GM12878 (cell line): Measurements from ENCODE around the gene VWA8. TPM values are rescaled to one million over a fixed set of nuclear protein-coding genes. Genes with fewer than 3 reads are reported as not detected.

Experiments used
- ATAC-seq: fragments of 200-7000 bp; cut with Tn5 transposase; 3 replicates; pipeline ENCODE4 v1.9.1; 2020; ENCODE audit warnings: mild to moderate bottlenecking, moderate library complexity
- BruUV-seq: library from RNA; stranded (reverse); fragments of 400-500 nt; replicated peaks from 2 replicates; lab custom pipeline; 2021; lab: Mats Ljungman, UMichigan
- CTCF ChIA-PET: fragments of 300-600 bp; sonication (Branson Sonifier 250); formaldehyde crosslinking; extraction: SDS; loops from one replicate; lab custom pipeline; 2021; ENCODE audit warnings: inconsistent platforms; lab: Yijun Ruan, JAX
- POLR2A ChIA-PET: fragments of 350-600 bp; formaldehyde crosslinking; extraction: SDS; loops from one replicate; lab custom pipeline; 2021; ENCODE audit warnings: inconsistent platforms; lab: Charles Lee
- RAD21 ChIA-PET: fragments of 300-600 bp; sonication (Branson Sonifier 250); formaldehyde crosslinking; loops from one replicate; lab custom pipeline; 2023; ENCODE audit warnings: antibody characterized with exemption; ENCODE audit not compliant: unreplicated experiment; lab: Charles Lee
- SMC1A ChIA-PET: fragments of 300-600 bp; sonication (Branson Sonifier 250); formaldehyde crosslinking; loops from one replicate; lab custom pipeline; 2023; ENCODE audit not compliant: unreplicated experiment, uncharacterized antibody; lab: Charles Lee
- DNase-seq: peaks from one replicate; pipeline ENCODE4 v3.0.0-alpha.2; 2011; ENCODE audit warnings: low read depth, low spot score
- FAIRE-seq: peaks from 3 replicates; lab custom pipeline; 2011; peaks lifted over from hg19 to GRCh38; lab: Jason Lieb, UNC
- H2AFZ ChIP-seq: 2 replicates; pipeline ENCODE4 v1.6.0; 2011; ENCODE audit warnings: low read depth, low read length, control low read depth; ENCODE audit not compliant: control insufficient read depth
- H3K27ac ChIP-seq: 2 replicates; pipeline ENCODE4 v1.5.1; 2011; ENCODE audit warnings: control low read depth; ENCODE audit not compliant: control insufficient read depth, insufficient read depth
- H3K27me3 ChIP-seq, 2 experiments: replicated peaks in 1 of 2; 2 replicates each; pipeline versions ENCODE4 v1.6.0 to v1.6.1; 2011; ENCODE audit warnings: low read length in 1 of 2; ENCODE audit not compliant: control insufficient read depth in 2 of 2, insufficient read depth in 2 of 2
- H3K36me3 ChIP-seq, 2 experiments: 2 replicates each; pipeline ENCODE4 v1.5.1; 2011; ENCODE audit warnings: low read length in 1 of 2; ENCODE audit not compliant: control insufficient read depth in 2 of 2, insufficient read depth in 2 of 2
- H3K4me1 ChIP-seq: 2 replicates; pipeline ENCODE4 v1.6.1; 2011; ENCODE audit warnings: mild to moderate bottlenecking, low read length, moderate library complexity, mixed read lengths; ENCODE audit not compliant: control insufficient read depth, insufficient read depth
- H3K4me2 ChIP-seq: 2 replicates; pipeline ENCODE4 v1.6.0; 2011; ENCODE audit warnings: control low read depth; ENCODE audit not compliant: control insufficient read depth, insufficient read depth
- H3K4me3 ChIP-seq: fragments of 200-600 bp; sonication (generic); 2 replicates; pipeline ENCODE4 v1.5.1; 2016
- H3K79me2 ChIP-seq: 2 replicates; pipeline ENCODE4 v1.6.0; 2011; ENCODE audit warnings: low read length; ENCODE audit not compliant: control insufficient read depth, insufficient read depth
- H3K9ac ChIP-seq: 2 replicates; pipeline ENCODE4 v1.8.0; 2011; ENCODE audit warnings: low read length, control low read depth, mixed read lengths; ENCODE audit not compliant: control insufficient read depth, insufficient read depth
- H3K9me3 ChIP-seq: replicated peaks from 3 replicates; pipeline ENCODE4 v1.5.1; 2011; ENCODE audit warnings: mild to moderate bottlenecking, low read length; ENCODE audit not compliant: control insufficient read depth, insufficient read depth
- H4K20me1 ChIP-seq: 2 replicates; pipeline ENCODE4 v1.6.0; 2011; ENCODE audit not compliant: control insufficient read depth, insufficient read depth
- ATF7 ChIP-seq: fragments of 450-650 bp; IDR thresholded peaks from 2 replicates; pipeline ENCODE4 v1.6.1; 2016; ENCODE audit warnings: low read depth, mild to moderate bottlenecking
- BCLAF1 ChIP-seq: fragments of 450-650 bp; IDR thresholded peaks from 2 replicates; pipeline ENCODE4 v1.6.1; 2017; ENCODE audit warnings: antibody characterized with exemption, mild to moderate bottlenecking, moderate library complexity
- ETV6 ChIP-seq, 2 experiments: fragments of 450-650 bp in 1 of 2; IDR thresholded peaks in 1 of 2; conservative IDR thresholded peaks in 1 of 2; 2 replicates each; pipeline ENCODE4 v1.6.1; 2014; ENCODE audit warnings: antibody characterized with exemption in 1 of 2, borderline replicate concordance in 1 of 2, low read depth in 1 of 2, mild to moderate bottlenecking in 1 of 2, moderate library complexity in 1 of 2
- EZH2 ChIP-seq: IDR thresholded peaks from 2 replicates; pipeline ENCODE4 v1.6.1; 2012; ENCODE audit warnings: low read depth, mild to moderate bottlenecking, control low read depth, inconsistent platforms, low read length, borderline replicate concordance; ENCODE audit not compliant: control insufficient read depth
- HCFC1 ChIP-seq: fragments of 150-350 bp; IDR thresholded peaks from 2 replicates; pipeline ENCODE4 v1.6.1; 2014; ENCODE audit warnings: low read length
- LARP7 ChIP-seq: fragments of 450-650 bp; IDR thresholded peaks from 2 replicates; pipeline ENCODE4 v1.6.1; 2017; ENCODE audit warnings: mild to moderate bottlenecking
- MAX ChIP-seq: IDR thresholded peaks from 2 replicates; pipeline ENCODE4 v1.6.1; 2012; ENCODE audit warnings: low read depth, low read length, improper control_type of control experiment
- POLR2AphosphoS5 ChIP-seq: IDR thresholded peaks from 2 replicates; pipeline ENCODE4 v1.6.1; 2011; ENCODE audit warnings: mild to moderate bottlenecking, low read length, inconsistent platforms
- STAT1 ChIP-seq: fragments of 450-650 bp; conservative IDR thresholded peaks from 2 replicates; pipeline ENCODE4 v1.6.1; 2014; ENCODE audit warnings: antibody characterized with exemption, mild to moderate bottlenecking
- STAT3 ChIP-seq: IDR thresholded peaks from 2 replicates; pipeline ENCODE4 v1.6.1; 2011; ENCODE audit warnings: low read depth, low read length, improper control_type of control experiment
- TARDBP ChIP-seq: IDR thresholded peaks from 2 replicates; pipeline ENCODE4 v1.6.1; 2016; ENCODE audit warnings: borderline replicate concordance
- TCF12 ChIP-seq: IDR thresholded peaks from 2 replicates; pipeline ENCODE4 v1.6.1; 2011; ENCODE audit warnings: low read depth, mild to moderate bottlenecking, low read length
- ZNF207 ChIP-seq: fragments of 450-650 bp; IDR thresholded peaks from 2 replicates; pipeline ENCODE4 v1.6.1; 2014; ENCODE audit warnings: antibody characterized with exemption, mild to moderate bottlenecking, borderline replicate concordance
- ZNF24 ChIP-seq: fragments of 450-650 bp; IDR thresholded peaks from 2 replicates; pipeline ENCODE4 v1.6.1; 2017; ENCODE audit warnings: antibody characterized with exemption, mild to moderate bottlenecking
- WGBS: methylation state at CpG from one replicate; pipeline ENCODE4 v1.1.6; 2016; ENCODE audit warnings: low lambda C conversion rate; ENCODE audit not compliant: insufficient replicate concordance, insufficient coverage; ENCODE audit errors: missing lambda C conversion rate; 5-methylcytosine and 5-hydroxymethylcytosine counted together
- in situ Hi-C: fragments of 300-500 bp; cut with MboI; formaldehyde crosslinking; loops from 9 replicates; pipeline ENCODE4 v1.14.3; 2018; ENCODE audit warnings: mixed read lengths
- intact Hi-C: fragments of 100-400 bp; cut with micrococcal nuclease; formaldehyde crosslinking; loops from one replicate; pipeline ENCODE4 v1.14.2; 2022; ENCODE audit not compliant: unreplicated experiment
- polyA plus RNA-seq, 11 experiments: library from polyadenylated mRNA; depleted of rRNA in 4 of 11; unstranded in 6 of 11; stranded (reverse) in 5 of 11; fragments of >200 nt; fragmentation: Nextera tagmentation in 4 of 11; fragmentation: Illumina TruSeq in 1 of 11; extraction: Ambion mirVana in 4 of 11; extraction: Trizol in 1 of 11; gene quantifications; 1 replicate in 1 of 11; 2 replicates in 10 of 11; pipeline versions ENCODE4 v1.2.1 to v1.2.3, GENCODE V29; 2011 to 2016; ENCODE audit warnings: inconsistent platforms in 2 of 11, missing spikeins in 2 of 11, low read depth in 1 of 11
- total RNA-seq, 4 experiments: library from RNA; depleted of rRNA in 3 of 4; stranded (reverse); fragments of >200 nt in 3 of 4; fragmentation: Illumina TruSeq in 1 of 4; extraction: Trizol in 1 of 4; gene quantifications; 2 replicates each; pipeline versions ENCODE4 v1.2.1 to v1.2.3, GENCODE V29; 2013 to 2021
- TF ChIP-seq, protein P1 (sequence below): IDR thresholded peaks from 2 replicates; pipeline ENCODE4 v1.6.1; 2011; ENCODE audit warnings: low read depth, low read length, improper control_type of control experiment, borderline replicate concordance
- TF ChIP-seq, protein P2 (sequence below): IDR thresholded peaks from 2 replicates; pipeline ENCODE4 v1.6.1; 2012; ENCODE audit warnings: low read length, inconsistent platforms

Gene VWA8
- total and polyA plus RNA-seq, 10 of the 15 experiments (the other 5 are each of a cell fraction or from before 2014, with no cell fraction given): 3.0 to 21.8 (median 13.5) TPM

- no peak overlapping the region for H3K9ac ChIP-seq
- no TSS peak for BruUV-seq
- no peak overlapping the region for H2AFZ ChIP-seq
- RAD21 ChIA-PET: interaction anchor here (1.2 to 1.4 kb wide), 2 partner anchors 45 to 204 kb away, joined by 3 to 4 read pairs; no protein-coding TSS in a partner anchor
- DNase-seq: no peak
- FAIRE-seq: no peak
- TF ChIP-seq BCLAF1 (no peak), STAT3 (no peak), EZH2 (no peak), TCF12 (no peak), MAX (no peak), ETV6 (conservative IDR thresholded peaks at IDR 0.05 in 1 of 2, IDR thresholded peaks at IDR 0.05 in 1 of 2; ENCODE audit: borderline replicate concordance in 1 of 2, low read depth in 1 of 2) (no peak), ZNF207 (no peak), TARDBP (no peak), STAT1 (no peak), HCFC1 (no peak), POLR2AphosphoS5 (no peak), ZNF24 (no peak), ATF7 (no peak), LARP7 (no peak)
- TF ChIP-seq, protein P1, sequence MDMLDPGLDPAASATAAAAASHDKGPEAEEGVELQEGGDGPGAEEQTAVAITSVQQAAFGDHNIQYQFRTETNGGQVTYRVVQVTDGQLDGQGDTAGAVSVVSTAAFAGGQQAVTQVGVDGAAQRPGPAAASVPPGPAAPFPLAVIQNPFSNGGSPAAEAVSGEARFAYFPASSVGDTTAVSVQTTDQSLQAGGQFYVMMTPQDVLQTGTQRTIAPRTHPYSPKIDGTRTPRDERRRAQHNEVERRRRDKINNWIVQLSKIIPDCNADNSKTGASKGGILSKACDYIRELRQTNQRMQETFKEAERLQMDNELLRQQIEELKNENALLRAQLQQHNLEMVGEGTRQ: no peak
- TF ChIP-seq, protein P2, sequence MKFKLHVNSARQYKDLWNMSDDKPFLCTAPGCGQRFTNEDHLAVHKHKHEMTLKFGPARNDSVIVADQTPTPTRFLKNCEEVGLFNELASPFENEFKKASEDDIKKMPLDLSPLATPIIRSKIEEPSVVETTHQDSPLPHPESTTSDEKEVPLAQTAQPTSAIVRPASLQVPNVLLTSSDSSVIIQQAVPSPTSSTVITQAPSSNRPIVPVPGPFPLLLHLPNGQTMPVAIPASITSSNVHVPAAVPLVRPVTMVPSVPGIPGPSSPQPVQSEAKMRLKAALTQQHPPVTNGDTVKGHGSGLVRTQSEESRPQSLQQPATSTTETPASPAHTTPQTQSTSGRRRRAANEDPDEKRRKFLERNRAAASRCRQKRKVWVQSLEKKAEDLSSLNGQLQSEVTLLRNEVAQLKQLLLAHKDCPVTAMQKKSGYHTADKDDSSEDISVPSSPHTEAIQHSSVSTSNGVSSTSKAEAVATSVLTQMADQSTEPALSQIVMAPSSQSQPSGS: no peak
- H3K4me3 ChIP-seq: no peak overlapping the region
- CTCF ChIA-PET: interaction anchor here (0.8 kb wide), 1 partner anchor 10 kb away, joined by 3 read pairs; no protein-coding TSS in a partner anchor
- H3K36me3 ChIP-seq: no peaks in the 10 kb centered on the region
- POLR2A ChIA-PET: interaction anchor here (0.6 kb wide), 1 partner anchor 980 kb away, joined by 3 read pairs; no protein-coding TSS in a partner anchor
- 92% methylated on average over 2 of the region's 2 CpGs for WGBS
- H3K27me3 ChIP-seq: no peaks in the 10 kb centered on the region
- no peak for ATAC-seq
- H4K20me1 ChIP-seq: no peaks in the 10 kb centered on the region
- SMC1A ChIA-PET: interaction anchor here (1.0 to 1.4 kb wide), 3 partner anchors 12 to 109 kb away, joined by 3 to 7 read pairs (median 3); no protein-coding TSS in a partner anchor
- H3K9me3 ChIP-seq: no peaks in the 10 kb centered on the region; the same call in 2 of the 3 replicates
- no peaks in the 10 kb centered on the region for H3K79me2 ChIP-seq
- no peak overlapping the region for H3K27ac ChIP-seq
- intact Hi-C loops (no loop called here), in situ Hi-C loops (no loop called here)
- H3K4me1 ChIP-seq: no peaks in the 10 kb centered on the region
- H3K4me2 ChIP-seq: no peak overlapping the region
These were observed 63.8 kb downstream of the VWA8 start for GRCh38 chr13:41897126-41897525.
